Keratinocyte (primary cell): Measurements from ENCODE around the gene ETV4.
"Not testable (repeated sequence)": the region's sequence is repeated elsewhere in the genome, so short reads cannot be mapped to it uniquely, and the experiment has no call there.

Experiments
- CTCF ChIP-seq, 3 experiments: IDR thresholded peaks in 1 of 3; conservative IDR thresholded peaks in 1 of 3; optimal IDR thresholded peaks in 1 of 3; 2 replicates in 2 of 3; 3 replicates in 1 of 3; pipeline versions ENCODE3 to v1.5.1; 2011; ENCODE audit warnings: low read length in 3 of 3, mild to moderate bottlenecking in 3 of 3, moderate library complexity in 2 of 3, control low read depth in 1 of 3, inconsistent platforms in 1 of 3; ENCODE audit not compliant: insufficient read depth in 2 of 3; ENCODE audit errors: extremely low read depth in 1 of 3
- EZH2 ChIP-seq: IDR thresholded peaks from one replicate; pipeline ENCODE4 v1.6.1; 2012; ENCODE audit warnings: inconsistent platforms, mild to moderate bottlenecking, low read length, moderate library complexity

GRCh38 chr17:43511199-43511598, 34.9 kb downstream of the ETV4 start:
- not testable (repeated sequence) for TF ChIP-seq CTCF (optimal IDR thresholded peaks at IDR 0.05 in 1 of 3, IDR thresholded peaks at IDR 0.05 in 1 of 3, conservative IDR thresholded peaks at IDR 0.05 in 1 of 3; ENCODE audit: extremely low read depth in 1 of 3, insufficient read depth in 2 of 3, low read length in 3 of 3); EZH2
